HG02759 (cell line): ENCODE measurements around the gene CREBBP.

Experiments used
- ATAC-seq: cut with Tn5 transposase; IDR thresholded peaks from one replicate; pipeline ENCODE4 v1.9.1; 2021; ENCODE audit warnings: mild to moderate bottlenecking, moderate library complexity; ENCODE audit not compliant: unreplicated experiment

Gene CREBBP

GRCh38 chr16:3798838-3799237 lies 81.7 kb downstream of the CREBBP start:
- ATAC-seq = no peak

GRCh38 chr16:3797904-3798811 lies 82.4 kb downstream of the CREBBP start:
- ATAC-seq = no peak

GRCh38 chr16:3797473-3797872 lies 83.0 kb downstream of the CREBBP start:
- ATAC-seq = no peak

- ATAC-seq = no peak
Observed at GRCh38 chr16:3793161-3793576, 87.3 kb downstream of the CREBBP start.

GRCh38 chr16:3792472-3793012 lies 88.0 kb downstream of the CREBBP start:
- ATAC-seq = no peak

- ATAC-seq = no peak
Observed at GRCh38 chr16:3791701-3792100, 88.8 kb downstream of the CREBBP start.

GRCh38 chr16:3789375-3790099 lies 91.0 kb downstream of the CREBBP start:
- ATAC-seq = no peak

- no peak for ATAC-seq
Observed at GRCh38 chr16:3788711-3789374, 91.7 kb downstream of the CREBBP start.

GRCh38 chr16:3787924-3788661 lies 92.4 kb downstream of the CREBBP start:
- peak; percentile 87 for ATAC-seq

- ATAC-seq = no peak
Observed at GRCh38 chr16:3785413-3785812, 95.1 kb downstream of the CREBBP start.

- no peak for ATAC-seq
Observed at GRCh38 chr16:3783516-3783915, 97.0 kb downstream of the CREBBP start.

- no peak for ATAC-seq
Observed at GRCh38 chr16:3782566-3782965, 97.9 kb downstream of the CREBBP start.

GRCh38 chr16:3781421-3781820 lies 99.1 kb downstream of the CREBBP start:
- no peak for ATAC-seq

- no peak for ATAC-seq
Observed at GRCh38 chr16:3780570-3780969, 99.9 kb downstream of the CREBBP start.

- ATAC-seq = no peak
Observed at GRCh38 chr16:3776316-3776715, 104.2 kb downstream of the CREBBP start.

- ATAC-seq = no peak
Observed at GRCh38 chr16:3774819-3775218, 105.7 kb downstream of the CREBBP start.

GRCh38 chr16:3774156-3774767 lies 106.3 kb downstream of the CREBBP start:
- no peak for ATAC-seq

GRCh38 chr16:3773663-3774062 lies 106.8 kb downstream of the CREBBP start:
- no peak for ATAC-seq

GRCh38 chr16:3771513-3771912 lies 109.0 kb downstream of the CREBBP start:
- no peak for ATAC-seq

- ATAC-seq = no peak
Observed at GRCh38 chr16:3770530-3770929, 110.0 kb downstream of the CREBBP start.
